ENCODE results near the gene TNNT2. TPM values are rescaled to one million over a fixed set of nuclear protein-coding genes. Genes with fewer than 3 reads are reported as not detected.

Gene TNNT2
- total RNA-seq, 4 donors from 2014 or later = 6.6 to 128 (median 45.7) TPM

- no peak overlapping the region for H3K27ac ChIP-seq
- no peaks in the 10 kb centered on the region for H3K9me3 ChIP-seq
- H3K27me3 ChIP-seq = peaks cover 0 to 7% of the 10 kb centered on the region in 2 donors
- no peak overlapping the region for H3K4me3 ChIP-seq
- TF ChIP-seq POLR2A (IDR thresholded peaks at IDR 0.05) (no peak), EP300 (IDR thresholded peaks at IDR 0.05) (no peak), CTCF (IDR thresholded peaks at IDR 0.05) (no peak)
- no peak for DNase-seq (ENCODE audit: low spot score in 2 of 2)
- H3K36me3 ChIP-seq = no peaks in the 10 kb centered on the region
- no peaks in the 10 kb centered on the region for H3K4me1 ChIP-seq
- 30 to 35% methylated on average over 7 of the region's 7 CpGs for WGBS, 2 donors
Observed at GRCh38 chr1:201347498-201348210, 29.8 kb downstream of the TNNT2 start.

GRCh38 chr1:201346987-201347386 lies 30.5 kb downstream of the TNNT2 start:
- TF ChIP-seq POLR2A (IDR thresholded peaks at IDR 0.05) = no peak
- no peak for TF ChIP-seq CTCF (IDR thresholded peaks at IDR 0.05)
- TF ChIP-seq EP300 (IDR thresholded peaks at IDR 0.05) = no peak
- H3K36me3 ChIP-seq = no peaks in the 10 kb centered on the region
- peaks cover 0 to 4% (median 0%) of the 10 kb centered on the region in 4 donors for H3K9me3 ChIP-seq
- no peak overlapping the region for H3K27ac ChIP-seq
- DNase-seq (ENCODE audit: low spot score in 2 of 2) = no peak
- peaks cover 0 to 7% of the 10 kb centered on the region in 2 donors for H3K27me3 ChIP-seq
- no peaks in the 10 kb centered on the region for H3K4me1 ChIP-seq
- 11 to 27% methylated on average over 2 of the region's 2 CpGs for WGBS, 2 donors
- no peak overlapping the region for H3K4me3 ChIP-seq

- H3K36me3 ChIP-seq = no peaks in the 10 kb centered on the region
- H3K4me1 ChIP-seq = no peaks in the 10 kb centered on the region
- H3K27ac ChIP-seq = no peak overlapping the region
- H3K9me3 ChIP-seq = peaks cover 0 to 9% (median 0%) of the 10 kb centered on the region in 4 donors
- H3K4me3 ChIP-seq = no peak overlapping the region
- peaks cover 0 to 7% of the 10 kb centered on the region in 2 donors for H3K27me3 ChIP-seq
- peak in 1 of 2 donors; percentile 33 for DNase-seq (ENCODE audit: low spot score in 2 of 2)
- WGBS, 2 donors = 60 to 67% methylated on average over 4 to 5 of the region's 5 CpGs
- TF ChIP-seq POLR2A (IDR thresholded peaks at IDR 0.05) = no peak
- TF ChIP-seq CTCF (IDR thresholded peaks at IDR 0.05) = peak; percentile 20 to 41 (median 30)
Observed at GRCh38 chr1:201346337-201346939, 31.0 kb downstream of the TNNT2 start.

GRCh38 chr1:201345081-201345355 lies 32.5 kb downstream of the TNNT2 start:
- H3K27ac ChIP-seq = no peak overlapping the region
- H3K4me1 ChIP-seq = no peaks in the 10 kb centered on the region
- 88 to 96% methylated on average over 5 of the region's 5 CpGs for WGBS, 2 donors
- DNase-seq (ENCODE audit: low spot score in 2 of 2) = no peak
- H3K36me3 ChIP-seq = no peaks in the 10 kb centered on the region
- peaks cover 0 to 7% of the 10 kb centered on the region in 2 donors for H3K27me3 ChIP-seq
- peaks cover 0 to 13% (median 0%) of the 10 kb centered on the region in 4 donors for H3K9me3 ChIP-seq
- no peak overlapping the region for H3K4me3 ChIP-seq
- TF ChIP-seq EP300 (IDR thresholded peaks at IDR 0.05) (no peak), CTCF (IDR thresholded peaks at IDR 0.05) (no peak), POLR2A (IDR thresholded peaks at IDR 0.05) (no peak)

Data from tibial nerve (tissue), 4 donors.